Measurements from ENCODE around the gene FEM1B.

FEM1B gene

GRCh38 chr15:68285259-68285980 lies 7.9 kb downstream of the FEM1B start:
- TF ChIP-seq GLIS3 (CRISPR knock-in tag; IDR thresholded peaks at IDR 0.05) (no peak), PATZ1 (CRISPR knock-in tag; IDR thresholded peaks at IDR 0.05; ENCODE audit: borderline replicate concordance) (no peak), CREB5 (CRISPR knock-in tag; IDR thresholded peaks at IDR 0.05; ENCODE audit: low read depth) (no peak), ARNTL (CRISPR knock-in tag; IDR thresholded peaks at IDR 0.05; ENCODE audit: borderline replicate concordance, low read depth) (no peak), CSRNP3 (CRISPR knock-in tag; IDR thresholded peaks at IDR 0.05) (no peak), PPARA (CRISPR knock-in tag; IDR thresholded peaks at IDR 0.05; ENCODE audit: borderline replicate concordance) (no peak), TSHZ2 (CRISPR knock-in tag; IDR thresholded peaks at IDR 0.05) (no peak), RARB (CRISPR knock-in tag; IDR thresholded peaks at IDR 0.05) (no peak), SNAI2 (CRISPR knock-in tag; IDR thresholded peaks at IDR 0.05) (no peak), ZC3H10 (CRISPR knock-in tag; IDR thresholded peaks at IDR 0.05) (no peak), ZNF8 (CRISPR knock-in tag; IDR thresholded peaks at IDR 0.05) (no peak)
- ATAC-seq, result no peak

GRCh38 chr15:68286256-68286655 lies 8.7 kb downstream of the FEM1B start:
- TF ChIP-seq ZFP3 (CRISPR knock-in tag; IDR thresholded peaks at IDR 0.05), result no peak
- TF ChIP-seq CSRNP3 (CRISPR knock-in tag; IDR thresholded peaks at IDR 0.05), result no peak
- no peak for TF ChIP-seq TCF4 (CRISPR knock-in tag; IDR thresholded peaks at IDR 0.05; ENCODE audit: borderline replicate concordance)
- no peak for TF ChIP-seq TSHZ2 (CRISPR knock-in tag; IDR thresholded peaks at IDR 0.05)
- no peak for TF ChIP-seq CSDC2 (CRISPR knock-in tag; IDR thresholded peaks at IDR 0.05)
- no peak for TF ChIP-seq POU6F1 (CRISPR knock-in tag; IDR thresholded peaks at IDR 0.05; ENCODE audit: borderline replicate concordance, low read depth)
- no peak for TF ChIP-seq PPARA (CRISPR knock-in tag; IDR thresholded peaks at IDR 0.05; ENCODE audit: borderline replicate concordance)
- TF ChIP-seq ESRRG (CRISPR knock-in tag; IDR thresholded peaks at IDR 0.05), result no peak
- TF ChIP-seq ZNF8 (CRISPR knock-in tag; IDR thresholded peaks at IDR 0.05), result no peak
- TF ChIP-seq ZFP30 (CRISPR knock-in tag; IDR thresholded peaks at IDR 0.05), result no peak
- TF ChIP-seq GLIS3 (CRISPR knock-in tag; IDR thresholded peaks at IDR 0.05), result no peak
- TF ChIP-seq ZC3H10 (CRISPR knock-in tag; IDR thresholded peaks at IDR 0.05), result no peak
- no peak for TF ChIP-seq TOX (CRISPR knock-in tag; IDR thresholded peaks at IDR 0.05; ENCODE audit: borderline replicate concordance)
- TF ChIP-seq ZNF70 (CRISPR knock-in tag; IDR thresholded peaks at IDR 0.05), result no peak
- no peak for TF ChIP-seq RARB (CRISPR knock-in tag; IDR thresholded peaks at IDR 0.05)
- no peak for TF ChIP-seq BACH2 (CRISPR knock-in tag; IDR thresholded peaks at IDR 0.05; ENCODE audit: borderline replicate concordance)
- no peak for TF ChIP-seq ZNF565 (CRISPR knock-in tag; conservative IDR thresholded peaks at IDR 0.05; ENCODE audit: low read depth)
- no peak for TF ChIP-seq ARNTL (CRISPR knock-in tag; IDR thresholded peaks at IDR 0.05; ENCODE audit: borderline replicate concordance, low read depth)
- TF ChIP-seq ISL1 (CRISPR knock-in tag; IDR thresholded peaks at IDR 0.05), result no peak
- no peak for ATAC-seq

All from SK-N-SH treated with all-trans-retinoic acid at 6 μM for 48 hours (cell line).